Lower leg skin (tissue), 3 donors: ENCODE measurements around the gene PNLIPRP2.

ENCODE experiments used
- POLR2A ChIP-seq, 2 donors: fragments of 450-650 bp; IDR thresholded peaks; one replicate each; pipeline ENCODE4 v1.6.1; 2016 to 2017; ENCODE audit warnings: antibody characterized with exemption in 2 of 2, mild to moderate bottlenecking in 1 of 2, moderate library complexity in 1 of 2
- TF ChIP-seq, protein P1 (sequence below), 3 donors: fragments of 450-650 bp; IDR thresholded peaks; one replicate each; pipeline ENCODE4 v1.5.1; 2016; ENCODE audit warnings: antibody characterized with exemption in 3 of 3, mild to moderate bottlenecking in 3 of 3, moderate library complexity in 2 of 3

DNA sequence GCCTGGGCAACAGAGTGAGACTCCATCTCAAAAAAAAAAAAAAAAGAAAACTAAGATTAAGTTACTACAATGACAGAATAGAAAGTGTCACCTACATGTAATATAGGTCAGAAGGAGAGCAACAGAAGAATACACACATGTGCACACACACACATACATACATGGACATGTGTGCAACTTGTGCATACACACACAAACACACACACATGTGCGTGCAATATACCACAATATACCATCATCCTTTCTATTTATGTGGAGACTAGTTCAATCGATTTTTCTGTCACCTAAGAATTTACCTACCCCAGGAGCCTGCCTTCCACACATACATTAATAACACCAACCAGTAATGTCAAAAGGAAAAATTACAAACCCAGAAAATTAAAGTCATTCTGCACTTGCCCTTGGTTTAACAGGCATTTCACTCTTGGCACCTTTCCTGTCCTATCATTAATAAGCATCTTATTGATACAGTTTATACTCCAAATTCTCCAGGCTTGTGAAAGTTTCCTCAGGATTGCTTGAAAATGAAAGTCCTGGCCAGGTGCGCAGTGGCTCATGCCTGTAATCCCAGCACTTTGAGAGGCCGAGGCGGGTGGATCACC lies 27.5 kb upstream of the PNLIPRP2 start:
- TF ChIP-seq POLR2A (IDR thresholded peaks at IDR 0.05): no peak
- TF ChIP-seq, protein P1, sequence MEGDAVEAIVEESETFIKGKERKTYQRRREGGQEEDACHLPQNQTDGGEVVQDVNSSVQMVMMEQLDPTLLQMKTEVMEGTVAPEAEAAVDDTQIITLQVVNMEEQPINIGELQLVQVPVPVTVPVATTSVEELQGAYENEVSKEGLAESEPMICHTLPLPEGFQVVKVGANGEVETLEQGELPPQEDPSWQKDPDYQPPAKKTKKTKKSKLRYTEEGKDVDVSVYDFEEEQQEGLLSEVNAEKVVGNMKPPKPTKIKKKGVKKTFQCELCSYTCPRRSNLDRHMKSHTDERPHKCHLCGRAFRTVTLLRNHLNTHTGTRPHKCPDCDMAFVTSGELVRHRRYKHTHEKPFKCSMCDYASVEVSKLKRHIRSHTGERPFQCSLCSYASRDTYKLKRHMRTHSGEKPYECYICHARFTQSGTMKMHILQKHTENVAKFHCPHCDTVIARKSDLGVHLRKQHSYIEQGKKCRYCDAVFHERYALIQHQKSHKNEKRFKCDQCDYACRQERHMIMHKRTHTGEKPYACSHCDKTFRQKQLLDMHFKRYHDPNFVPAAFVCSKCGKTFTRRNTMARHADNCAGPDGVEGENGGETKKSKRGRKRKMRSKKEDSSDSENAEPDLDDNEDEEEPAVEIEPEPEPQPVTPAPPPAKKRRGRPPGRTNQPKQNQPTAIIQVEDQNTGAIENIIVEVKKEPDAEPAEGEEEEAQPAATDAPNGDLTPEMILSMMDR (IDR thresholded peaks at IDR 0.05): no peak
